NB4 (cell line): Measurements from ENCODE around the gene GRIK1.

Experiments used
- DNase-seq: peaks from one replicate; pipeline ENCODE4 v3.0.0; 2010; ENCODE audit warnings: low read depth
- H3K4me3 ChIP-seq: one replicate; pipeline ENCODE4 v1.5.1; 2011; ENCODE audit warnings: mild to moderate bottlenecking, low read depth, low read length, moderate library complexity
- MYC ChIP-seq: IDR thresholded peaks from 2 replicates; pipeline ENCODE4 v1.6.1; 2011; ENCODE audit warnings: low read depth, low read length
- POLR2A ChIP-seq: IDR thresholded peaks from 2 replicates; pipeline ENCODE4 v1.6.1; 2011; ENCODE audit warnings: mild to moderate bottlenecking; ENCODE audit not compliant: insufficient read length; ENCODE audit errors: extremely low read depth
- TF ChIP-seq, protein P1 (sequence below): IDR thresholded peaks from 2 replicates; pipeline ENCODE4 v1.6.1; 2011; ENCODE audit warnings: low read depth, low read length
- TF ChIP-seq, protein P2 (sequence below): IDR thresholded peaks from one replicate; pipeline ENCODE4 v1.5.1; 2012; ENCODE audit warnings: low read depth, low read length

GRIK1 gene

DNA sequence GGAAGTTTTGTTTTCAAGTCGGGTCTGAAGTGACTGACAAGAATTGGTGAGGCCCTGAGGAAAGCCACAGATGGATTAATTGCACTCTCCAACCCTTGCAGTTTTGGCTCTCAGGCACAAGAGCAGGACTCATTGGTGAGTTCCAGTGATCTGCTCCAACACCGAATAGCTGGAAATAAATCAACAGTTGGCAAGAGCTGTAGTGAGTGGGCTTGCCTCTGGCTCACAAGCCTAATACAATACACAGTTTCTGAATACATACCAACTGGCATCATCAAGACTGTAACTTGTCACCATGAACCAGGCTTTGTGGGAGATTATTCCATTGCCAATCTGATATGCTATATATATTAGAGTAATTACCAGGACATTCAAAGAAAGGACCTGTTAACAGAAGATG is 131.6 kb downstream of the GRIK1 start:
- TF ChIP-seq, protein P1, sequence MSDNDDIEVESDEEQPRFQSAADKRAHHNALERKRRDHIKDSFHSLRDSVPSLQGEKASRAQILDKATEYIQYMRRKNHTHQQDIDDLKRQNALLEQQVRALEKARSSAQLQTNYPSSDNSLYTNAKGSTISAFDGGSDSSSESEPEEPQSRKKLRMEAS: no peak
- TF ChIP-seq POLR2A (no peak), MYC (no peak)
- TF ChIP-seq, protein P2, sequence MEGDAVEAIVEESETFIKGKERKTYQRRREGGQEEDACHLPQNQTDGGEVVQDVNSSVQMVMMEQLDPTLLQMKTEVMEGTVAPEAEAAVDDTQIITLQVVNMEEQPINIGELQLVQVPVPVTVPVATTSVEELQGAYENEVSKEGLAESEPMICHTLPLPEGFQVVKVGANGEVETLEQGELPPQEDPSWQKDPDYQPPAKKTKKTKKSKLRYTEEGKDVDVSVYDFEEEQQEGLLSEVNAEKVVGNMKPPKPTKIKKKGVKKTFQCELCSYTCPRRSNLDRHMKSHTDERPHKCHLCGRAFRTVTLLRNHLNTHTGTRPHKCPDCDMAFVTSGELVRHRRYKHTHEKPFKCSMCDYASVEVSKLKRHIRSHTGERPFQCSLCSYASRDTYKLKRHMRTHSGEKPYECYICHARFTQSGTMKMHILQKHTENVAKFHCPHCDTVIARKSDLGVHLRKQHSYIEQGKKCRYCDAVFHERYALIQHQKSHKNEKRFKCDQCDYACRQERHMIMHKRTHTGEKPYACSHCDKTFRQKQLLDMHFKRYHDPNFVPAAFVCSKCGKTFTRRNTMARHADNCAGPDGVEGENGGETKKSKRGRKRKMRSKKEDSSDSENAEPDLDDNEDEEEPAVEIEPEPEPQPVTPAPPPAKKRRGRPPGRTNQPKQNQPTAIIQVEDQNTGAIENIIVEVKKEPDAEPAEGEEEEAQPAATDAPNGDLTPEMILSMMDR: no peak
- no peak for DNase-seq
- H3K4me3 ChIP-seq: no peak overlapping the region

DNA sequence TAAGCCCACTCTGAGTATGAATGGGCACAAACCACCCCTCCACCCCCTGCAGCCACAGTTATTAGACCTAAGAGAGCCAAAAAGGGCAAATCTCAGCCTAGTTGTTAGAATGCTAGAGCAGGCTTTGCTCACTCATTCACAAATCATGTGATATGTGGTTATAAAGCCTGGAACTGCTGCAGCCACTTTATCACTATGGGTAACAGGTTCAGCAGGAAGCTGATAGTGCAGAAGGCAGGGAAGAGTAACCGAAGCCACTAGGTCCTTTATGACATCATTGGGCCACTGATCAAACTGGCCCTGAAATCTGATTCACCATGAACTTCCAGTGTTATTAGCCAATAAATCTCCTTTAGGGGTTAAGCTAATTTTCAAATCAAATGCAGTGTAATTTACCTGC is 134.7 kb downstream of the GRIK1 start:
- no peak overlapping the region for H3K4me3 ChIP-seq
- TF ChIP-seq POLR2A: no peak
- no peak for TF ChIP-seq MYC
- TF ChIP-seq, protein P1: no peak
- TF ChIP-seq, protein P2: no peak
- DNase-seq: no peak

DNA sequence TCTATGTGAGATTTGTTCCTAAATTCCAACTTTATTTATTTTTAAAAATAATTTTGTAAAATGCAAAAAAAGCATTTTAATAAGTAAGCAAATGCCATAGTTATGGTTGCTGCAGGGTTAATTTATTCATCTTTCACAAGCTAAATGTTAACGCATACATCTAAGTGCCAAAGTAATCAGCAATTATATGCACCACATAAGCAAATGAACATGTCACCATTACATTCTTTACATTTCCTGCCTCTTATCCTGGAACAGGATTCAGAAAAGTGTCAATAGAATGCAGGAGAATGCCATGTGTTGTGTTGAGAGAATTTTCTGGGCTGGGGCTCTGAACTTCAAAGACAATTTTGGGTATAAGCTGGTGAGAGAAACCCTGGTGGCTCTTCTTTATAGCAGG is 136.6 kb downstream of the GRIK1 start:
- H3K4me3 ChIP-seq: no peak overlapping the region
- no peak for DNase-seq
- TF ChIP-seq, protein P1: no peak
- TF ChIP-seq, protein P2: no peak
- TF ChIP-seq POLR2A: no peak
- no peak for TF ChIP-seq MYC

DNA sequence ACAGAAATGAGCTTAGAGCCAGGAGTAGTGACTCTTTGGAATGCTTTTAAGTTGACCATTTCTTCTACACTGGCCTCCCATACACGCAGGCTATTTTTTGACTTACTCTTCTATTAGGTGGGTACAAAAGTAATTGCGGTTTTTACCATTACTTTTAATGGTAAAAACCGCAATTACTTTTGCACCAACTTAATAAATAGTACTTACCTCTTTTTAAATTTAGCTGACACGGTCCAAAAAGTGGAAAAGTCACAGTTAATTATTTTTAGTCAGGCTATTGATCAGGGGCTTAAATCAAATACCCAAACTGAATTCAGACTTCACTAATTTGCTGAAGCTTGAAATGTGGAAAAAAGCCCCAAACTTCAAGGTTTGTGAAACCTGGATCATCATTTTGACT is 138.7 kb downstream of the GRIK1 start:
- no peak overlapping the region for H3K4me3 ChIP-seq
- TF ChIP-seq MYC: no peak
- TF ChIP-seq, protein P2: no peak
- TF ChIP-seq, protein P1: no peak
- TF ChIP-seq POLR2A: no peak
- DNase-seq: no peak

DNA sequence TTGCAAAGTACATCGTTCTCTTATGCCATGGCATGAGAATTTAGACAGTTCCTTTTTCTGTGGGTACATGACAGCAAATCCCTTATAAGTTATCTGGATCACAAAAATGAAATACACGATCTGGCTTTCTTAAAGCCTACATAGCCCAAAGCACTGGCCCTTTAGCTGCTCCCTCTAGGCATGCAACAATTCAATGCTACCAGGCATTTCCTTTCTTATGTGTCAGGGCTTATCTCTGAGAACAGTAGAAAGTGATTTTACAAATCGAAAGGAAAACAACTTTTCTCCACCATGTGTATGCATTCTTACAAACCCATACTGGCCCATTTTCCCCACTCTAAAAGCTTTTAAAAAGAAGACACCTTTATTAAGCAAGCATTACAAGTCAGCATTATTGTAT is 139.7 kb downstream of the GRIK1 start:
- no peak overlapping the region for H3K4me3 ChIP-seq
- TF ChIP-seq, protein P2: no peak
- no peak for TF ChIP-seq POLR2A
- TF ChIP-seq MYC: no peak
- TF ChIP-seq, protein P1: no peak
- no peak for DNase-seq

DNA sequence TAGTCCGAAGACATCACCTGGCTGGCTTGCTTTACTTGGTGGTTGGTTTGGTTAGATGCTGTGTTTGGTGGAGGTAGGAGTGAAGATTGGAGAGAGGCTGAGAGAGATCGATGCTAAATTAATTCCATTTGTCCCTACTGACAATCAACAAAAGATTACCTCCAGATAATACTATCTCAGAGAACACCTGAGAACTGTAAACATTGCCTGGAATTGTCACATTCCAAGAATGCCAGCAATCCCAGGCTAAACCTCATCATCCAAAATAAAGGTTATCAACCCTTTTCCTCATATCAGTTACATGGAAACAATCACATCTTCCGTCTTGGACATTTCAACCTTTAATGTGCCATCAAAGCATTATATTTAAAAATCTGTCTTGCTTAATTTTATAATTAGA is 141.0 kb downstream of the GRIK1 start:
- TF ChIP-seq POLR2A (no peak), MYC (no peak)
- TF ChIP-seq, protein P1: no peak
- no peak overlapping the region for H3K4me3 ChIP-seq
- DNase-seq: no peak
